Bronchial epithelial cell (primary cell): ENCODE results near the gene CNGA3. TPM values are rescaled to one million over a fixed set of nuclear protein-coding genes. Genes with fewer than 3 reads are reported as not detected.
A peak's percentile ranks its signal among the peaks of the same experiment; 100 is the strongest.

Source experiments
- DNase-seq: peaks from one replicate; pipeline ENCODE4 v3.0.0-alpha.2; 2010; ENCODE audit warnings: low read depth
- FAIRE-seq: peaks from 2 replicates; lab custom pipeline; 2011; peaks lifted over from hg19 to GRCh38; lab: Jason Lieb, UNC
- H3K27me3 ChIP-seq: 2 replicates; pipeline ENCODE4 v1.5.1; 2011; ENCODE audit warnings: low read length; ENCODE audit not compliant: control insufficient read depth, insufficient read depth
- H3K36me3 ChIP-seq: 2 replicates; pipeline ENCODE4 v1.5.1; 2011; ENCODE audit warnings: low read length; ENCODE audit not compliant: control insufficient read depth, insufficient read depth
- H3K4me3 ChIP-seq: 2 replicates; pipeline ENCODE4 v1.5.1; 2011; ENCODE audit warnings: mild to moderate bottlenecking, low read depth, low read length, control low read depth
- CTCF ChIP-seq: IDR thresholded peaks from 2 replicates; pipeline ENCODE4 v1.5.1; 2011; ENCODE audit warnings: mild to moderate bottlenecking, moderate library complexity, low read length, control low read depth, inconsistent platforms; ENCODE audit not compliant: insufficient read depth, severe bottlenecking
- total RNA-seq: library from RNA; depleted of rRNA; stranded (reverse); fragments of >200 nt; gene quantifications from 2 replicates; pipeline ENCODE4 v1.2.1, GENCODE V29; 2014

The CNGA3 gene
- total RNA-seq, 1 donor from 2014 or later = not detected

DNA sequence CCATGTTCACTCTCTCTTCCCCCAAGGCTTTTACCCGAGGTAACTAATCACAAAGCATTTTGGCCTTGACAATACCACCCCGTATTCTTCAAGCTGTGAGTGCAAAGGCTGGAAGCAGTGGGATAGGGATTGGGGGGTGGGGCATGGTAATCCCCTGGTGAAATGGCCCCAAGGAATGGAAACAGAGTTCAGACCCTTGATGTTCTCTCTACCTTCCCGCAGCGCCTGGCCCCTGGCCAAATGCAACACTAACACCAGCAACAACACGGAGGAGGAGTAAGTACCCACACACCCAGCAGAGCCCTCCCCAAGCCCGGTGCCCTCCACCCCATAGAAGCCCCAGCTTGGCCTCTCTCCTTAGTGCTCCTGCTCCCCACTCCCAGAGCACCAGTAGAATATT lies 36.9 kb downstream of the CNGA3 start:
- FAIRE-seq (no peak), DNase-seq (no peak)
- H3K27me3 ChIP-seq = peaks cover 5% of the 10 kb centered on the region
- TF ChIP-seq CTCF = no peak
- no peak overlapping the region for H3K4me3 ChIP-seq
- H3K36me3 ChIP-seq = no peaks in the 10 kb centered on the region

- FAIRE-seq (no peak), DNase-seq (peak; percentile 61)
- no peak overlapping the region for H3K4me3 ChIP-seq
- no peaks in the 10 kb centered on the region for H3K36me3 ChIP-seq
- TF ChIP-seq CTCF = peak; percentile 98
- H3K27me3 ChIP-seq = peaks cover 5% of the 10 kb centered on the region
These were observed 38.9 kb downstream of the CNGA3 start for GRCh38 chr2:98385050-98385699.

- no peaks in the 10 kb centered on the region for H3K36me3 ChIP-seq
- TF ChIP-seq CTCF = no peak
- FAIRE-seq (no peak), DNase-seq (no peak)
- no peak overlapping the region for H3K4me3 ChIP-seq
- peaks cover 3% of the 10 kb centered on the region for H3K27me3 ChIP-seq
These were observed 41.2 kb downstream of the CNGA3 start for GRCh38 chr2:98387478-98387877.

- no peak for TF ChIP-seq CTCF
- Histone ChIP-seq H3K4me3 (no peak overlapping the region), H3K36me3 (no peaks in the 10 kb centered on the region), H3K27me3 (peaks cover 3% of the 10 kb centered on the region)
- DNase-seq (no peak), FAIRE-seq (no peak)
These were observed 41.8 kb downstream of the CNGA3 start for GRCh38 chr2:98388081-98388480.

- DNase-seq (no peak), FAIRE-seq (no peak)
- Histone ChIP-seq H3K36me3 (no peaks in the 10 kb centered on the region), H3K27me3 (peaks cover 3% of the 10 kb centered on the region), H3K4me3 (no peak overlapping the region)
- no peak for TF ChIP-seq CTCF
These were observed 42.5 kb downstream of the CNGA3 start for GRCh38 chr2:98388601-98389250.
